ENCODE results near the gene NDOR1. TPM values are rescaled to one million over a fixed set of nuclear protein-coding genes. Genes with fewer than 3 reads are reported as not detected.

The NDOR1 gene
- total RNA-seq, 4 donors from 2014 or later = 9.4 to 20.1 (median 14.3) TPM

DNA sequence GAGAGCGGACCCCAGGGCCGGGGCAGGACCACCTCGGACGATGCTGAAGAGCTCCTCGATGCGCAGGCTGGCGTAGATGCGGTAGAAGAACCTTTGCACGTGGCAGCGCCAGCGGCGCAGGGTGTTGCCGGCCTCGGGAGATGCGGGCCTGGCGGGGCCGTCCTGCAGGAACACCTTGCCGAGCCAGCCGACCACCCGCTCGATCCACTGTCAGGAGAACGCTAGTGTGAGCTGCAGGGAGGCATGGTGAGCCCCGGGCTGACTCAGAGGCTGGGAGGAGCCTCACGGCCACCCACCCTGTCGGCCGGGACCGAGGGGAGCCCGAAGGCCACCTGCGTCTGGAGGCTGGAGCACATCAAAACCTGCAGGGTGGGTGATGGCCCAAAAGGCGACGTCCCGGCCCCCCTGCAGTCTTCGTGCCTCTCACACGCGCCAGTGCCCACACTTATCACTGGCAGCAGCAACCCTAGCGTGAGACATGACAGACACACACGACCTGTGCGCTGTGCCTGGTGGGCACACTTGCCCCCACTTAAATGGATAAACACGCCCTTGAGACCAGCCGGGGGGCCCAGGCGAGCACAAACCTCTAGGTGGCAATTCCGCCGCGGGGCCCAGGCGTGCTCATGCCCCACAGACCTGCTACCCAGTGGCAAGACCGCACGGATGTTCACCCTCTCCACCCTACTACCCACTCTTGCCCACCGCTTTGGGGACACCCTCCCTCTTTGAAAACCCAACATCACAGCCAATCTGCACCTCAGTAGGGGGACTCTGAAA lies 20.4 kb upstream of the NDOR1 start:
- Histone ChIP-seq H3K4me1 (peaks cover 7 to 47% (median 29%) of the 10 kb centered on the region in 4 donors), H3K27ac (no peak overlapping the region), H3K4me3 (no peak overlapping the region), H3K27me3 (no peaks in the 10 kb centered on the region), H3K36me3 (peaks cover 3 to 76% (median 49%) of the 10 kb centered on the region in 3 donors), H3K9me3 (no peaks in the 10 kb centered on the region)
- WGBS, 2 donors = 91% methylated on average over 43 to 47 of the region's 48 CpGs
- no peak for DNase-seq (ENCODE audit: low spot score in 2 of 2)
- TF ChIP-seq POLR2A (IDR thresholded peaks at IDR 0.05) (no peak), EP300 (IDR thresholded peaks at IDR 0.05) (no peak), CTCF (IDR thresholded peaks at IDR 0.05) (no peak)

DNA sequence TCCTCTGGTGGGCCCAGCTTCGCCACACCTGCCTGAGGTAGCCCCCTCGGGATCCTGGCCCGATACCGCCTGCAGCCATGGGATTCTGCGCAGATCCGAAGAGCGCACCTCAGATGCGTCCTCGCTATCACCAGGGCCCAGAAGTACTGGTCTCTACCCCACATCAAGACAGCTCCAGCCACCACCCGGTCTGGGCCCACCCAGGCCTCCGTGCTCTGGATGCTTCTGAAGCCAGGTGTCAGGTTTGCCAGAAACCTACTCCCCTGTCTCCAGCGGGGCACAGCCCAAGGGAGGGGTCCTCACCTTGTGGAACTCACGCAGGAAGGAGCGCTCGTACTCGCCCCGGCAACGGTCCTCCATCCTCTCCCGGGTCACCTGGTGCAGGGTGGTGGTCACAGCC lies 19.6 kb upstream of the NDOR1 start:
- Histone ChIP-seq H3K27ac (no peak overlapping the region), H3K36me3 (peaks cover 0 to 76% (median 44%) of the 10 kb centered on the region in 3 donors), H3K4me1 (peaks cover 7 to 55% (median 34%) of the 10 kb centered on the region in 4 donors), H3K27me3 (no peaks in the 10 kb centered on the region), H3K9me3 (no peaks in the 10 kb centered on the region), H3K4me3 (no peak overlapping the region)
- no peak for TF ChIP-seq EP300 (IDR thresholded peaks at IDR 0.05)
- TF ChIP-seq POLR2A (IDR thresholded peaks at IDR 0.05) = no peak
- TF ChIP-seq CTCF (IDR thresholded peaks at IDR 0.05) = no peak
- 87 to 96% methylated on average over 18 to 19 of the region's 19 CpGs for WGBS, 2 donors
- no peak for DNase-seq (ENCODE audit: low spot score in 2 of 2)

- no peak overlapping the region for H3K27ac ChIP-seq
- H3K4me3 ChIP-seq = no peak overlapping the region
- no peak for DNase-seq (ENCODE audit: low spot score in 2 of 2)
- peaks cover 7 to 58% (median 34%) of the 10 kb centered on the region in 4 donors for H3K4me1 ChIP-seq
- H3K27me3 ChIP-seq = no peaks in the 10 kb centered on the region
- 78 to 91% methylated on average over 6 of the region's 6 CpGs for WGBS, 2 donors
- H3K9me3 ChIP-seq = no peaks in the 10 kb centered on the region
- peaks cover 0 to 76% (median 40%) of the 10 kb centered on the region in 3 donors for H3K36me3 ChIP-seq
- no peak for TF ChIP-seq EP300 (IDR thresholded peaks at IDR 0.05)
- TF ChIP-seq POLR2A (IDR thresholded peaks at IDR 0.05) = no peak
- TF ChIP-seq CTCF (IDR thresholded peaks at IDR 0.05) = no peak
Measured at GRCh38 chr9:137186385-137186784, 19.1 kb upstream of the NDOR1 start.

DNA sequence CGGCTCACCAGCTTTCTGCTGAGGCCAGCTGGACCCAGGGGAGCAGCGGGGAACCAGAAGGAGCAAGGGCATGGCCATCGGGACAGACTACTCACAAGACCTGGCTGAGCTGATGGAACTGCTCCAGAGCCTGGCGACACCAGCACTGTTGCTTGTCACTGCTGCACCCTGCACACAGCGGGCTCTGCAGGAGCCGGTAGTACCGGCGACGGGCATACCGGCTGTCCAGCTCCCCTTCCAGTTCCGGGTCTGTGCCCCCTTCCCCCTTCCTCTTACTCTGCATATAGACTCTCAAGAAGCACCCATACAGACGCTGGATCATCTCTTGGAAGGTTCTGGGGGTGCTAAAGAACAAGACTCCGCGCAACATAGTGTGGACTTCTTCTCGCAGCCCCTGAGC lies 18.1 kb upstream of the NDOR1 start:
- Histone ChIP-seq H3K4me3 (peak overlapping the region; percentile 78 to 99 (median 91)), H3K27me3 (no peaks in the 10 kb centered on the region), H3K9me3 (no peaks in the 10 kb centered on the region), H3K27ac (peak overlapping the region in 1 of 4 donors; percentile 96), H3K36me3 (peaks cover 0 to 75% (median 31%) of the 10 kb centered on the region in 3 donors), H3K4me1 (peaks cover 7 to 58% (median 34%) of the 10 kb centered on the region in 4 donors)
- DNase-seq (ENCODE audit: low spot score in 2 of 2) = no peak
- TF ChIP-seq EP300 (IDR thresholded peaks at IDR 0.05) = no peak
- no peak for TF ChIP-seq CTCF (IDR thresholded peaks at IDR 0.05)
- 85% methylated on average over 14 to 15 of the region's 15 CpGs for WGBS, 2 donors

DNA sequence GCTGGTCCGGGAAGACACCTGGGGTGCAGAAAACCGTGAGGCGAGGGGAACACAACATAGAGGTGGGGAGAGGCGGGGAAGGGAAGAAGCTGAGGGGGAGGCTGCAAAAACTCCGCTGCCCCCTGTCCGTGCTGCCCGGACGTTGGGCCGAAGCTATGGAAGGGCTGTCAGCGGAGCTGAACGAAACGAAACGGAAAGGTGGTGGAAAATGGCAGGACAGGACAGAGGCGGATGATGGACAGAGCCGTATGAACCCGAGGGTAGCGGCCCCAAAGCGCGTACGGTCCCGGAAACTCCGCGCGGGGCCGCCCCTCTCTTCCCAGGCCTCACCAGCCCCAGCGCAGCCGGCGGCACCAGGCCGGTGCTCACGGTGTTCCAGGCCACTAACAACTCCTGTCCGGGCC lies 17.4 kb upstream of the NDOR1 start:
- H3K9me3 ChIP-seq = no peaks in the 10 kb centered on the region

More for the DNA sequence above, 17.4 kb upstream of the NDOR1 start:
- peaks cover 0 to 68% (median 24%) of the 10 kb centered on the region in 3 donors for H3K36me3 ChIP-seq
- H3K27me3 ChIP-seq = no peaks in the 10 kb centered on the region
- 0 to 1% methylated on average over 30 to 31 of the region's 31 CpGs for WGBS, 2 donors
- H3K4me1 ChIP-seq = peaks cover 7 to 58% (median 34%) of the 10 kb centered on the region in 4 donors
- H3K27ac ChIP-seq = peak overlapping the region; percentile 67 to 98 (median 94)
- DNase-seq (ENCODE audit: low spot score in 2 of 2) = no peak
- no peak for TF ChIP-seq EP300 (IDR thresholded peaks at IDR 0.05)
- TF ChIP-seq POLR2A (IDR thresholded peaks at IDR 0.05) = no peak
- TF ChIP-seq CTCF (IDR thresholded peaks at IDR 0.05) = no peak
- H3K4me3 ChIP-seq = peak overlapping the region; percentile 78 to 99 (median 91)
